ENCODE measurements around the gene STX8. TPM values are rescaled to one million over a fixed set of nuclear protein-coding genes. Genes with fewer than 3 reads are reported as not detected.

The STX8 gene
- total RNA-seq, 1 experiment from 2014 or later: 57.3 TPM

- no peak for DNase-seq (ENCODE audit: low spot score)
These were observed 276.8 kb downstream of the STX8 start for GRCh38 chr17:9298776-9299295.

DNA sequence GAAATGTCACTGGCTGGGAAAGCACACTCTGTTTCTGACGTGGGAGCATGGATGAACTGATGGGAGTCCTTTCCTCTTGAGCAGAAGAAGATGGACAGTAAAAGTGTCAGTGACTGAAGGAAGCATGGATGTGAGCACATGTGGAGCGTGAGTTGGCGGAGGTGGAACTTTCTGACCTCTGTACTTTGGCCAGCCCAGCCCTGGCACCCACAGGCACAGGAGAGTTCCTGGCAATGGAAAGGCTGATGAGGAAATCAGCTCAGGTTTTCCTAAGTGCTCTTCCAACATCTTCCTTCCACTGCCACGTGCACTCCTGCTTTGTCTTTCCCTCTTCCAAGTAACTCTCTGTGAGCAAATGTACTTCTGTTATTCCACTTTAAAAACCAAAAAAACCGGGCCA is 277.5 kb downstream of the STX8 start:
- DNase-seq (ENCODE audit: low spot score): no peak

- no peak for DNase-seq (ENCODE audit: low spot score)
These were observed 280.9 kb downstream of the STX8 start for GRCh38 chr17:9294661-9295210.

- no peak for DNase-seq (ENCODE audit: low spot score)
These were observed 283.1 kb downstream of the STX8 start for GRCh38 chr17:9292561-9292941.

- DNase-seq (ENCODE audit: low spot score): peak; percentile 22
These were observed 283.6 kb downstream of the STX8 start for GRCh38 chr17:9291912-9292560.

DNA sequence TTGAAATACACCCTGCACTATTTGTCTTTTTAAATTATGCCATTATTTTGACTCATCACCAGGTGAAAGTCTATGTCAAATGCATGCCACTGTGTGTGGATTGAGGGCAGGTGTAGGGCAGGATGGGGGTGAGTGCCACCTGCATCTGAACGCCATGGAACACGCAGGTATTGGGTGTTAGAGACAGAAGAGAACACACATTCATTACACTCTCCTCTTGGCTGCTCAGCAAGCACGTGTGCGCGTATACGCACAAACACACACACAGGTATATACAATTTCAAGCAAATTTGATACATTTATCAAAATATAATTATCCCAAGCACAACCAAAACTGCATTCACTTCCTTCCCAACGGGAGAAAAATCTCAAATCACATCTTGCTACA is 285.4 kb downstream of the STX8 start:
- no peak for DNase-seq (ENCODE audit: low spot score)

GRCh38 chr17:9287306-9287705 is 288.3 kb downstream of the STX8 start:
- DNase-seq (ENCODE audit: low spot score): no peak

- DNase-seq (ENCODE audit: low spot score): no peak
These were observed 289.2 kb downstream of the STX8 start for GRCh38 chr17:9286434-9286833.

- no peak for DNase-seq (ENCODE audit: low spot score)
These were observed 289.8 kb downstream of the STX8 start for GRCh38 chr17:9285602-9286427.

- no peak for DNase-seq (ENCODE audit: low spot score)
These were observed 290.7 kb downstream of the STX8 start for GRCh38 chr17:9284884-9285283.

GRCh38 chr17:9283909-9284308 is 291.7 kb downstream of the STX8 start:
- DNase-seq (ENCODE audit: low spot score): no peak

DNA sequence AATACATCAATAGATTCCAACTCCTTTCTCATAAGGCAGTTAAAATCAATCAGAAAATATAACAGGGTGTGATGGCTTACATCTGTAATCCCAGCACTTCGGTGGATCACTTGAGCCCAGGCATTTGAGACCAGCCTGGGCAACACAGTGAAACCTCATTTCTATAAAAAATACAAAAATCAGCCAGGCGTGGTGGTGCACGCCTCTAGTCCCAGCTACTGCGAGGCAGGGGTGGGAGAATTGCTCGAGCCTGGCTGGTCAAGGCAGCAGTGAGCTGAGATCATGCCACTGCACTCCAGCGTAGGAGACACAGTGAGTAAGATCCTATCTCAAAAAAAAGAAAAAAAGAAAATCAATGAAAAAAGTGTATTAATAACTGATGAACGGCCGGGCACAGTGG is 295.7 kb downstream of the STX8 start:
- DNase-seq (ENCODE audit: low spot score): no peak

- DNase-seq (ENCODE audit: low spot score): no peak
These were observed 300.6 kb downstream of the STX8 start for GRCh38 chr17:9274973-9275372.

GRCh38 chr17:9273428-9274391 is 301.9 kb downstream of the STX8 start:
- no peak for DNase-seq (ENCODE audit: low spot score)

GRCh38 chr17:9272501-9273200 is 303.0 kb downstream of the STX8 start:
- no peak for DNase-seq (ENCODE audit: low spot score)

GRCh38 chr17:9271989-9272388 is 303.6 kb downstream of the STX8 start:
- no peak for DNase-seq (ENCODE audit: low spot score)

DNA sequence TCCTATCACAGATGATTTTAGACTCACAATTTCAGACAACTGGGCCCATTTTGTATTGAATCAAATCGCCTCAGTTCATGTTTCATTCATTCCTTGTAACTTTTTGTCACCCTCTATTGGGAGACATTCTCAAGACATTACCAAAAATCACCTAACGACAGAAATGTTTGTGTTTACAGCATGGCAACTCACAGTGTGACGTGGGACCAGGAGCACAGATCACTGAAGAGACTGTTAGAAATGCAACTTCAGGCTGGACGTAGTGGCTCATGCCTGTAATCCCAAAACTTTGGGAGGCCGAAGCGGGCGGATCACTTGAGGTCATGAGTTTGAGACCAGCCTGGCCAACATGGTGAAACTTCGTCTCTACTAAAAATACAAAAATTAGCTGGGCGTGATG is 304.7 kb downstream of the STX8 start:
- no peak for DNase-seq (ENCODE audit: low spot score)

DNA sequence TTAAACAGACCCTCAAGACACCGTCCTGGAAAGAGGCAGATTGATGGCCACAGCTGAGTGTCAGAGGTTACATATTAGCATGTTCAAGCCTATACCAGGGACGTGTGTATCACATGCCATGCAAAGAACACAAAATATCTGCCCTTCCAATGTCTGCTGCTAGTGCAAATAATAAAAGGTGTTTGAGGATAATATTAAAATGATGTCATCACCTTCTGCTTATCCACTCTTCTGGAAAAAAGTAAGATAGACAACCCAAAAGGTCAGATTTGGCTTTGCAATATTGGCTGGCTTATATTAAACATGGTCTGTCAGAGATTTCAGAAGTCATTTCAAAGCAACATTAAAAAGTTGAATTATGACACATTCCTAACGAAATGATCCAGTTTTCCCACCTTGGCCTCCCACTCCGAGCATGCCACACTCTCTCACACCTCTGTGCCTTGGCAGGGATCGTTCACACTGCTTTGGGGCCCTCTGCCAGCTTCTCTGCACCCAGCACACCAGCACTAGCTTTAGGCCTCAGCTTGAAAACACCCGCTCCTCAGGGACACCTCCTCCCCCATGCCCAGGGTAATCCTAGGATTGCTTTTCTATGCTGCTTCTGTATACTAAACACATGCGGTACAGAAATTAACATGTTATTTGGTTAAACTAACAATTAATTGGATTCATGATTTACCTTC is 306.1 kb downstream of the STX8 start:
- no peak for DNase-seq (ENCODE audit: low spot score)

DNA sequence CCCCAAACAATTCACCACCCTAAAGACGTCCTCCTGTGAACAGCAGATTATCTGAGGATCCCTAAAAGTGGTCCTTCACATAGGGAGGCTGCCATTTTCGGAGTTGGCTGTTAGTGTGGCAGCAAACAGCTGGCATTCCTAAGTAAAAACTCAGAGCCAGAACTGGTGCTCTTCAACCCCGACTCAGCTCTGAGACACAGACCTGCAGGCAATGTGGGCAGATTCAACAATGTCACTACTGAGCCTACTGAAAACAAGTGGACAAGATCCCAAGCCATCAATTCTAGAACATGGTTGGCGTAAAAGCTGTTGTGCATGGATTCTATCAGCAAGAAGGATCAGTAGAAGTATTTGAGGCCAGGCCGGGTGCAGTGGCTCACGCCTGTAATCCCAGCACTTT is 307.1 kb downstream of the STX8 start:
- DNase-seq (ENCODE audit: low spot score): no peak

DNA sequence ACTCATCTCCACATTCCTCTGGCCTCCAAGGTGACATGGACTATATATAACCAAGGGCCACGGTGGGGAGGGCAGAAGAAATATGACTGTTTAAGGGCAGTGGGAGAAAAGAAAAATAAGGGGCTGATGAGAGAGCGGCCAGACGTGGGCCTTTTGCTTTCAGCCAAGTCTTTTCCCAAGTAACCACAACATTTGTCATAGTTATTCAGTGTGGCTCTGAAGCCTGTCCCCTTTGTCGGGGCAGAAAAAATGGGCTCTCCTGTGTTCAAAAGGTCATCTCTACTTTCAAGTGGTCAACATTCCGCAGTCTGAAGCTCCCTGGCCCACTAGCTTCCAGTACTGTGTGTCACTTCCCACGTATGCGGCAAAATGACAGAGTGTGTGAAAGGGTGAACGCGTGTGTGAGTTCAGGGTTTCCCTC is 308.9 kb downstream of the STX8 start:
- DNase-seq (ENCODE audit: low spot score): no peak

Data from A172 (cell line).